Neural cell (in vitro differentiated cells): Measurements from ENCODE around the gene AP5Z1.

Experiments used
- EP300 ChIP-seq: fragments of 450-650 bp; conservative IDR thresholded peaks from 2 replicates; pipeline ENCODE4 v1.6.1; 2014; ENCODE audit warnings: antibody characterized with exemption, mild to moderate bottlenecking, moderate library complexity; ENCODE audit not compliant: poor library complexity, severe bottlenecking
- EZH2 ChIP-seq: fragments of 200-600, 300-800 bp; shearing (Covaris generic), sonication (generic); IDR thresholded peaks from 2 replicates; pipeline ENCODE4 v1.6.1; 2014; ENCODE audit warnings: antibody characterized with exemption, low read length, borderline replicate concordance, mild to moderate bottlenecking; ENCODE audit not compliant: insufficient read depth, poor library complexity, severe bottlenecking
- MXI1 ChIP-seq: fragments of 450-650 bp; conservative IDR thresholded peaks from 2 replicates; pipeline ENCODE4 v1.6.1; 2014; ENCODE audit warnings: antibody characterized with exemption, mild to moderate bottlenecking; ENCODE audit not compliant: poor library complexity, severe bottlenecking
- POLR2AphosphoS5 ChIP-seq: IDR thresholded peaks from 2 replicates; pipeline ENCODE4 v1.6.1; 2012
- RAD21 ChIP-seq: fragments of 450-650 bp; conservative IDR thresholded peaks from 2 replicates; pipeline ENCODE4 v1.6.1; 2014; ENCODE audit warnings: antibody characterized with exemption, mild to moderate bottlenecking, moderate library complexity
- TAF1 ChIP-seq: IDR thresholded peaks from 2 replicates; pipeline ENCODE4 v1.6.1; 2012; ENCODE audit warnings: low read depth
- TF ChIP-seq, protein P1 (sequence below): fragments of 450-650 bp; IDR thresholded peaks from 2 replicates; pipeline ENCODE4 v1.5.1; 2014; ENCODE audit warnings: antibody characterized with exemption, mild to moderate bottlenecking, moderate library complexity; ENCODE audit not compliant: poor library complexity, severe bottlenecking
- TF ChIP-seq, protein P2 (sequence below): IDR thresholded peaks from 2 replicates; pipeline ENCODE4 v1.6.1; 2012; ENCODE audit warnings: borderline replicate concordance

DNA sequence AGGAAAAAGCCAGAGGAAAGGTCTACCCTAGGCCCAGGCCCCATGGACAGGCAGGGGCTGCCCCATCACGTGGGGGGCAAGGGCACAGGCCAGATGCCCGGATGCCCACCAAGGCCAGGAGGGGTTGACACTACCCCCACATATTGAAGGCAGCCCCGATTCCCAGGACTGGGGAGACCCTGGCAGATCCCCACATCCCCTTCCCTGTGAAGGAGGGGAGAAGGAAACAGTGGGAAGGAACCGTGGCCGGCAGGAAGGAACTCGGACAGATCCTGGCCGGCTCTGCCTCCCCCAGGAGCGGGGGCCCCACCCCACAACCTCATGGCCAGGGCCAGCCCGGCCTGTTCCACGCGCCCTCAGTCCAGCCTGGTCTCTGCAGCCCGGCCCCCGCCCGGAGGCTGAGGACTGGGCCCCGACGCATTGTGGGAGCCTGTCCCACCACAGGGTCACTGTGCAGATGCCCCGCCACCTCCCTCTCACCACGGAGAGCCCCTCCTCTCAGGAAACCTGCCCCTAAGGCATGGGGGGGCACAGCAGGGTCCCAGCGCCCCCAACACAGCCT is 45.1 kb downstream of the AP5Z1 start:
- TF ChIP-seq, protein P1, sequence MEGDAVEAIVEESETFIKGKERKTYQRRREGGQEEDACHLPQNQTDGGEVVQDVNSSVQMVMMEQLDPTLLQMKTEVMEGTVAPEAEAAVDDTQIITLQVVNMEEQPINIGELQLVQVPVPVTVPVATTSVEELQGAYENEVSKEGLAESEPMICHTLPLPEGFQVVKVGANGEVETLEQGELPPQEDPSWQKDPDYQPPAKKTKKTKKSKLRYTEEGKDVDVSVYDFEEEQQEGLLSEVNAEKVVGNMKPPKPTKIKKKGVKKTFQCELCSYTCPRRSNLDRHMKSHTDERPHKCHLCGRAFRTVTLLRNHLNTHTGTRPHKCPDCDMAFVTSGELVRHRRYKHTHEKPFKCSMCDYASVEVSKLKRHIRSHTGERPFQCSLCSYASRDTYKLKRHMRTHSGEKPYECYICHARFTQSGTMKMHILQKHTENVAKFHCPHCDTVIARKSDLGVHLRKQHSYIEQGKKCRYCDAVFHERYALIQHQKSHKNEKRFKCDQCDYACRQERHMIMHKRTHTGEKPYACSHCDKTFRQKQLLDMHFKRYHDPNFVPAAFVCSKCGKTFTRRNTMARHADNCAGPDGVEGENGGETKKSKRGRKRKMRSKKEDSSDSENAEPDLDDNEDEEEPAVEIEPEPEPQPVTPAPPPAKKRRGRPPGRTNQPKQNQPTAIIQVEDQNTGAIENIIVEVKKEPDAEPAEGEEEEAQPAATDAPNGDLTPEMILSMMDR, result no peak
- no peak for TF ChIP-seq EP300
- no peak for TF ChIP-seq MXI1
- TF ChIP-seq EZH2, result no peak
- TF ChIP-seq TAF1, result no peak
- TF ChIP-seq POLR2AphosphoS5, result no peak
- TF ChIP-seq RAD21, result no peak
- TF ChIP-seq, protein P2, sequence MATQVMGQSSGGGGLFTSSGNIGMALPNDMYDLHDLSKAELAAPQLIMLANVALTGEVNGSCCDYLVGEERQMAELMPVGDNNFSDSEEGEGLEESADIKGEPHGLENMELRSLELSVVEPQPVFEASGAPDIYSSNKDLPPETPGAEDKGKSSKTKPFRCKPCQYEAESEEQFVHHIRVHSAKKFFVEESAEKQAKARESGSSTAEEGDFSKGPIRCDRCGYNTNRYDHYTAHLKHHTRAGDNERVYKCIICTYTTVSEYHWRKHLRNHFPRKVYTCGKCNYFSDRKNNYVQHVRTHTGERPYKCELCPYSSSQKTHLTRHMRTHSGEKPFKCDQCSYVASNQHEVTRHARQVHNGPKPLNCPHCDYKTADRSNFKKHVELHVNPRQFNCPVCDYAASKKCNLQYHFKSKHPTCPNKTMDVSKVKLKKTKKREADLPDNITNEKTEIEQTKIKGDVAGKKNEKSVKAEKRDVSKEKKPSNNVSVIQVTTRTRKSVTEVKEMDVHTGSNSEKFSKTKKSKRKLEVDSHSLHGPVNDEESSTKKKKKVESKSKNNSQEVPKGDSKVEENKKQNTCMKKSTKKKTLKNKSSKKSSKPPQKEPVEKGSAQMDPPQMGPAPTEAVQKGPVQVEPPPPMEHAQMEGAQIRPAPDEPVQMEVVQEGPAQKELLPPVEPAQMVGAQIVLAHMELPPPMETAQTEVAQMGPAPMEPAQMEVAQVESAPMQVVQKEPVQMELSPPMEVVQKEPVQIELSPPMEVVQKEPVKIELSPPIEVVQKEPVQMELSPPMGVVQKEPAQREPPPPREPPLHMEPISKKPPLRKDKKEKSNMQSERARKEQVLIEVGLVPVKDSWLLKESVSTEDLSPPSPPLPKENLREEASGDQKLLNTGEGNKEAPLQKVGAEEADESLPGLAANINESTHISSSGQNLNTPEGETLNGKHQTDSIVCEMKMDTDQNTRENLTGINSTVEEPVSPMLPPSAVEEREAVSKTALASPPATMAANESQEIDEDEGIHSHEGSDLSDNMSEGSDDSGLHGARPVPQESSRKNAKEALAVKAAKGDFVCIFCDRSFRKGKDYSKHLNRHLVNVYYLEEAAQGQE, result no peak
